HG03060 (cell line): ENCODE measurements around the gene TOR1A.
"Not testable (repeated sequence)": the region's sequence is repeated elsewhere in the genome, so short reads cannot be mapped to it uniquely, and the experiment has no call there.

Experiments
- ATAC-seq: cut with Tn5 transposase; IDR thresholded peaks from one replicate; pipeline ENCODE4 v1.9.1; 2021; ENCODE audit warnings: low read depth, moderate number of reproducible peaks; ENCODE audit not compliant: unreplicated experiment

TOR1A gene

GRCh38 chr9:129822898-129823541, 916 bp downstream of the TOR1A start:
- ATAC-seq: no peak

GRCh38 chr9:129816501-129817435, 7.2 kb downstream of the TOR1A start:
- no peak for ATAC-seq

- no peak for ATAC-seq
Observed at GRCh38 chr9:129815278-129815677, 8.7 kb downstream of the TOR1A start.

GRCh38 chr9:129814432-129815223, 9.3 kb downstream of the TOR1A start:
- ATAC-seq: no peak

GRCh38 chr9:129813661-129814060, 10.3 kb downstream of the TOR1A start:
- no peak for ATAC-seq

- no peak for ATAC-seq
Observed at GRCh38 chr9:129812385-129812784, 11.6 kb downstream of the TOR1A start.

- no peak for ATAC-seq
Observed at GRCh38 chr9:129811967-129812363, 12.0 kb downstream of the TOR1A start.

- no peak for ATAC-seq
Observed at GRCh38 chr9:129810788-129811187, 13.1 kb downstream of the TOR1A start.

GRCh38 chr9:129810116-129810515, 13.8 kb downstream of the TOR1A start:
- no peak for ATAC-seq

- no peak for ATAC-seq
Observed at GRCh38 chr9:129809346-129809745, 14.6 kb downstream of the TOR1A start.

GRCh38 chr9:129806061-129806460, 17.9 kb downstream of the TOR1A start:
- no peak for ATAC-seq

- no peak for ATAC-seq
Observed at GRCh38 chr9:129803676-129804060, 20.3 kb downstream of the TOR1A start.

GRCh38 chr9:129802833-129803675, 20.9 kb downstream of the TOR1A start, which contains the start of gene TOR1B:
Gene TOR1B, plus strand, starts transcription at chr9:129803184. Its CDS starts 29 bp downstream, at chr9:129803213.
- ATAC-seq: peak; percentile 78

GRCh38 chr9:129801504-129801903, 22.4 kb downstream of the TOR1A start:
- no peak for ATAC-seq

GRCh38 chr9:129798973-129799372, 25.0 kb downstream of the TOR1A start:
- no peak for ATAC-seq

GRCh38 chr9:129796029-129796428, 27.9 kb downstream of the TOR1A start:
- not testable (repeated sequence) for ATAC-seq

- ATAC-seq: no peak
Observed at GRCh38 chr9:129794549-129794948, 29.4 kb downstream of the TOR1A start.

- no peak for ATAC-seq
Observed at GRCh38 chr9:129786481-129786880, 37.5 kb downstream of the TOR1A start.

GRCh38 chr9:129785866-129786265, 38.1 kb downstream of the TOR1A start:
- ATAC-seq: no peak

- ATAC-seq: not testable (repeated sequence)
Observed at GRCh38 chr9:129784970-129785369, 39.0 kb downstream of the TOR1A start.
